ENCODE data around the gene YWHAE. TPM values are rescaled to one million over a fixed set of nuclear protein-coding genes. Genes with fewer than 3 reads are reported as not detected.
"Not testable (repeated sequence)": the region's sequence is repeated elsewhere in the genome, so short reads cannot be mapped to it uniquely, and the experiment has no call there.

The YWHAE gene
- total RNA-seq, 1 donor from 2014 or later: 458 TPM

DNA sequence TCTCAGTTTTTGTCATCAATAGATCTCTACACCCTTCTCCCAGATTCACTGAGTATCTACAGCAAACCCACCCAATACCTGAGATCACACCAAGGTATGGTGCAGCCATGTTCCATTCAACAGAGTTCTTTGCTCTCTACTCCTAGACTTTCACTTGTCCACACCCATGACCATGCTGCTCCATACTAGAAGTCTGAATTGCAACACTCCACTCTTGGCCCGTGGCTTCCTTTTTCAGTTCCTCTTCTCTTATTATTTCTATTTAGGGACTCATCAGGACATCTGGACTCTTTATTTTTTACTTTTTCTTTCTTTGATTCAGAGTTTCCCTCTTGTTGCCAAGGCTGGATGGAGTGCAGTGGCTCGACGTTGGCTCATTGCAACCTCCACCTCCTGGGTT, 37.1 kb downstream of the YWHAE start:
- peaks cover 20% of the 10 kb centered on the region for H3K36me3 Mint-ChIP-seq (ENCODE audit: unreplicated experiment)
- no peak for DNase-seq (ENCODE audit: extremely low spot score, unreplicated experiment)
- TF ChIP-seq CTCF (IDR thresholded peaks at IDR 0.05): no peak
- H3K27ac Mint-ChIP-seq (ENCODE audit: unreplicated experiment): peak overlapping the region; percentile 8
- H3K27me3 Mint-ChIP-seq (ENCODE audit: unreplicated experiment): no peaks in the 10 kb centered on the region
- no peak overlapping the region for H3K4me3 Mint-ChIP-seq (ENCODE audit: unreplicated experiment)
- no peaks in the 10 kb centered on the region for H3K9me3 Mint-ChIP-seq (ENCODE audit: unreplicated experiment)
- H3K4me1 Mint-ChIP-seq (ENCODE audit: unreplicated experiment): peaks cover 60% of the 10 kb centered on the region

DNA sequence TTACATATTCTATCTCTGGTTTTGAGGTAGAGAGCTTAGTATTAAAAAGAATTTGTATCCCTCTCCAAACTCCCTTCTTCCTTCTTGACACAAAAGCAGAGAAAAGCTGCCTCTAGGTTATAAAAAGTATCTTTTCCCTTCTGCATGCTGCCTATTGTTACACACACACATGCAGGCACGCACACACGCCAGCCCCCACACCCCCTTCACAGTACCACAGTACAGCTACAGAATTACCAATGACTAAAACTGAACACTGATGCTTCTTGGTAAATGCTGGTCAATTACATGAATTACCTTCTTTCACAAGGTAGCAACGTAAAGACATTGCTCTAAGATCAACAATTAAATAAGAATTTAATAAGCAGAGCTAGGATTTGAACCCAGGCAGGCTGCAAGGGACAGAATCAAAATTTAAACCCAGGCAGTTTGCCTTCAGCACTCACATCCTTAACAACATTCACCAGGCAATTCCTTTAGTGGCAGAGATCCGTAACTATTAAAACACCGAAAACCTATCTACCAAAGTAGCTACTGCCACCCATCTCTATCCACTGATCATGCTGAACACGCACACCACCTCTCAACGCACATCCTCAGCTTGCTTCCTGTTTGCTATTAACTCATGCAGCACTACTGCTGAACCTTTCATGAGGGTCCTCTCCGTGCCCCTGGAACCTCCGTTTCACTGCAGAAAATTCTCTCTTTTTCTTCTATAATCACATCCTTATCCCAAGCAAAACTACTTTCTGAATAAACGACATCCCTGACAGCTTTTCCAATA, 37.8 kb downstream of the YWHAE start:
- Mint-ChIP-seq H3K4me3 (ENCODE audit: unreplicated experiment) (no peak overlapping the region), H3K27me3 (ENCODE audit: unreplicated experiment) (no peaks in the 10 kb centered on the region), H3K4me1 (ENCODE audit: unreplicated experiment) (peaks cover 55% of the 10 kb centered on the region), H3K36me3 (ENCODE audit: unreplicated experiment) (peaks cover 25% of the 10 kb centered on the region), H3K9me3 (ENCODE audit: unreplicated experiment) (no peaks in the 10 kb centered on the region), H3K27ac (ENCODE audit: unreplicated experiment) (peak overlapping the region; percentile 52)
- DNase-seq (ENCODE audit: extremely low spot score, unreplicated experiment): no peak
- no peak for TF ChIP-seq CTCF (IDR thresholded peaks at IDR 0.05)

DNA sequence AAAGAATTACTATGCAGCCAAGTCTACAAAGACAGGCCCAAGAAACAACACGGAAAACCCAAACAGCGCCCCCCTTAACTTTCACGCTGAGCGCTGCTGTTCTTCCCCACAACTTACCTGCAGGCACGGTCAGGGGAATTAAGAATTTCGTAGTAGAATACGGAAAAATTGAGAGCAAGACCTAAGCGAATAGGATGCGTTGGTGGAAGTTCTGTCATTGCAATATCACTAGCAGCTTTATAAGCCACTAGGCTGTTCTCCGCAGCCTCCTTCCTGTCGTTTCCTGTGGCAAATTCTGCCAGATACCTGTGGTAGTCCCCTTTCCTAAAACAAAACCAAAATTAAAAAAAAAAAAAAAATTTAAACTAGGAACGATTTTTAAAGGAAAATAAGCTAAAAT, 39.0 kb downstream of the YWHAE start:
- no peak for TF ChIP-seq CTCF (IDR thresholded peaks at IDR 0.05)
- Mint-ChIP-seq H3K27ac (ENCODE audit: unreplicated experiment) (peak overlapping the region; percentile 54), H3K4me3 (ENCODE audit: unreplicated experiment) (no peak overlapping the region), H3K4me1 (ENCODE audit: unreplicated experiment) (peaks cover 43% of the 10 kb centered on the region), H3K36me3 (ENCODE audit: unreplicated experiment) (peaks cover 28% of the 10 kb centered on the region), H3K9me3 (ENCODE audit: unreplicated experiment) (no peaks in the 10 kb centered on the region), H3K27me3 (ENCODE audit: unreplicated experiment) (no peaks in the 10 kb centered on the region)
- DNase-seq (ENCODE audit: extremely low spot score, unreplicated experiment): no peak

GRCh38 chr17:1360315-1360714, 39.7 kb downstream of the YWHAE start:
- H3K9me3 Mint-ChIP-seq (ENCODE audit: unreplicated experiment); H3K27me3 Mint-ChIP-seq (ENCODE audit: unreplicated experiment); H3K4me3 Mint-ChIP-seq (ENCODE audit: unreplicated experiment): not testable (repeated sequence)
- Mint-ChIP-seq H3K27ac (ENCODE audit: unreplicated experiment) (peak overlapping the region; percentile 54), H3K4me1 (ENCODE audit: unreplicated experiment) (peaks cover 37% of the 10 kb centered on the region), H3K36me3 (ENCODE audit: unreplicated experiment) (peaks cover 32% of the 10 kb centered on the region)
- DNase-seq (ENCODE audit: extremely low spot score, unreplicated experiment): peak; percentile 42

GRCh38 chr17:1354030-1354429, 46.0 kb downstream of the YWHAE start:
- DNase-seq (ENCODE audit: extremely low spot score, unreplicated experiment): no peak
- Mint-ChIP-seq H3K36me3 (ENCODE audit: unreplicated experiment) (peaks cover 44% of the 10 kb centered on the region), H3K4me3 (ENCODE audit: unreplicated experiment) (no peak overlapping the region), H3K9me3 (ENCODE audit: unreplicated experiment) (no peaks in the 10 kb centered on the region), H3K4me1 (ENCODE audit: unreplicated experiment) (no peaks in the 10 kb centered on the region), H3K27ac (ENCODE audit: unreplicated experiment) (no peak overlapping the region), H3K27me3 (ENCODE audit: unreplicated experiment) (no peaks in the 10 kb centered on the region)
- TF ChIP-seq CTCF (IDR thresholded peaks at IDR 0.05): no peak

GRCh38 chr17:1352530-1352929, 47.5 kb downstream of the YWHAE start:
- H3K36me3 Mint-ChIP-seq (ENCODE audit: unreplicated experiment): peaks cover 39% of the 10 kb centered on the region
- not testable (repeated sequence) for H3K27ac Mint-ChIP-seq (ENCODE audit: unreplicated experiment); H3K4me1 Mint-ChIP-seq (ENCODE audit: unreplicated experiment); H3K9me3 Mint-ChIP-seq (ENCODE audit: unreplicated experiment); H3K4me3 Mint-ChIP-seq (ENCODE audit: unreplicated experiment); H3K27me3 Mint-ChIP-seq (ENCODE audit: unreplicated experiment)
- DNase-seq (ENCODE audit: extremely low spot score, unreplicated experiment): peak; percentile 71

Measured in osteocyte (in vitro differentiated cells).